Lower leg skin (tissue), 4 donors: ENCODE results near the gene PSENEN. TPM values are rescaled to one million over a fixed set of nuclear protein-coding genes. Genes with fewer than 3 reads are reported as not detected.

Source experiments
- DNase-seq, 2 donors: peaks; one replicate each; pipeline ENCODE4 v3.0.0-alpha.2; 2019; ENCODE audit warnings: low spot score in 2 of 2
- H3K4me3 ChIP-seq: fragments of 200-600 bp; sonication (generic); 2 replicates; pipeline ENCODE4 v1.5.1; 2017; ENCODE audit warnings: mild to moderate bottlenecking, low read depth; ENCODE audit not compliant: poor library complexity, severe bottlenecking
- POLR2A ChIP-seq, 2 donors: fragments of 450-650 bp; IDR thresholded peaks; one replicate each; pipeline ENCODE4 v1.6.1; 2016 to 2017; ENCODE audit warnings: antibody characterized with exemption in 2 of 2, mild to moderate bottlenecking in 1 of 2, moderate library complexity in 1 of 2
- WGBS, 2 donors: methylation state at CpG; one replicate each; pipeline ENCODE4 v1.1.5; 2018; 5-methylcytosine and 5-hydroxymethylcytosine counted together
- intact Hi-C: fragments of 100-400 bp; cut with DNase I; formaldehyde crosslinking; loops from one replicate; pipeline ENCODE4 v1.15.0; 2023; ENCODE audit warnings: low total_unique reads
- total RNA-seq, 4 donors: library from RNA; depleted of rRNA; stranded (reverse); fragments of >200 nt; gene quantifications; one replicate each; pipeline ENCODE4 v1.1.0, GENCODE V29; 2016
- TF ChIP-seq, protein P1 (sequence below), 3 donors: fragments of 450-650 bp; IDR thresholded peaks; one replicate each; pipeline ENCODE4 v1.5.1; 2016; ENCODE audit warnings: antibody characterized with exemption in 3 of 3, mild to moderate bottlenecking in 3 of 3, moderate library complexity in 2 of 3

PSENEN gene
- total RNA-seq, 4 donors from 2014 or later = 13.7 to 47.4 (median 30.8) TPM

DNA sequence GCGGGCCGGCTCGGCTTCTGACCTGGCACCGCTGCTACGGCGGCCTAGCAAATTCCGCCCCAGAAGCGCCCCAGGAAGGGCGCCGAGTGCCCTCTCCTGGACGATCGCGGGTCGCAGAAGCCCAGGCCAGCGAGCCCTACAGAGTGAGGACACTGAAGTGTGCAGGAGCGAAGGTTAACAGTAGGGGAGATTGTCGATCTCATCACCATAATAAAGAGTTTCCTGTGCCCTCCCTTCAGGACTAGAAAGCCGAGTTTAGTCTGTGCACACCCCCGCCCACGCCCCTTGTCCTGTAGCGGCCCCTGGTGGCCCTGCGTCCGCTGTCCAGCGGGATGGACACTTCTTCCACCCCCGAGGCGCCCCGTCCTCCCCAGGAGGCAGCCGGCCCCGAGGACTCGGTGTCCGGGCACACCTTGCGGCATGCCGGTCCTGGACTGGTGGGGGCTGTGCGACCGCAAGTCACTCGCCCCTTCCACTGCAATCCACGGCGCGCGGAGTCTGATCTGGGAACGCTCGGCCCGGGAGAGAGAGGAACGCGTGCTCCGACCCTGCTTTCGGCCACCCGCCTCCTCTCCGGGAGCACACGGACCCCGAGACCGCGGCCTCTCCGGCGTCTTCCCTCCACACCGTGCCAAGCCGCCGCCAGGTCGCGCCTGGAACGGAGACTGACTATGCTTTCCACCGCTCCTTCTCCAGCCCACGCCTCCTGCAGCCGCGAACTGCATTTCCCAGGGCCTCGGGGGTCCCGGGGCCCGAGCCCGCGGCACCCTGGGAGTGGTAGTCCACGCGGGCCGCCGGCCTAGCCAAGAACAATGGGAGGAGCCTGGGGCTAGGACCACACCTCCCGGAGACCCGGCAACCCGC lies 28.4 kb upstream of the PSENEN start:
- TF ChIP-seq, protein P1, sequence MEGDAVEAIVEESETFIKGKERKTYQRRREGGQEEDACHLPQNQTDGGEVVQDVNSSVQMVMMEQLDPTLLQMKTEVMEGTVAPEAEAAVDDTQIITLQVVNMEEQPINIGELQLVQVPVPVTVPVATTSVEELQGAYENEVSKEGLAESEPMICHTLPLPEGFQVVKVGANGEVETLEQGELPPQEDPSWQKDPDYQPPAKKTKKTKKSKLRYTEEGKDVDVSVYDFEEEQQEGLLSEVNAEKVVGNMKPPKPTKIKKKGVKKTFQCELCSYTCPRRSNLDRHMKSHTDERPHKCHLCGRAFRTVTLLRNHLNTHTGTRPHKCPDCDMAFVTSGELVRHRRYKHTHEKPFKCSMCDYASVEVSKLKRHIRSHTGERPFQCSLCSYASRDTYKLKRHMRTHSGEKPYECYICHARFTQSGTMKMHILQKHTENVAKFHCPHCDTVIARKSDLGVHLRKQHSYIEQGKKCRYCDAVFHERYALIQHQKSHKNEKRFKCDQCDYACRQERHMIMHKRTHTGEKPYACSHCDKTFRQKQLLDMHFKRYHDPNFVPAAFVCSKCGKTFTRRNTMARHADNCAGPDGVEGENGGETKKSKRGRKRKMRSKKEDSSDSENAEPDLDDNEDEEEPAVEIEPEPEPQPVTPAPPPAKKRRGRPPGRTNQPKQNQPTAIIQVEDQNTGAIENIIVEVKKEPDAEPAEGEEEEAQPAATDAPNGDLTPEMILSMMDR (IDR thresholded peaks at IDR 0.05) = peak in 1 of 3 donors; percentile 84
- no peak for TF ChIP-seq POLR2A (IDR thresholded peaks at IDR 0.05)

DNA sequence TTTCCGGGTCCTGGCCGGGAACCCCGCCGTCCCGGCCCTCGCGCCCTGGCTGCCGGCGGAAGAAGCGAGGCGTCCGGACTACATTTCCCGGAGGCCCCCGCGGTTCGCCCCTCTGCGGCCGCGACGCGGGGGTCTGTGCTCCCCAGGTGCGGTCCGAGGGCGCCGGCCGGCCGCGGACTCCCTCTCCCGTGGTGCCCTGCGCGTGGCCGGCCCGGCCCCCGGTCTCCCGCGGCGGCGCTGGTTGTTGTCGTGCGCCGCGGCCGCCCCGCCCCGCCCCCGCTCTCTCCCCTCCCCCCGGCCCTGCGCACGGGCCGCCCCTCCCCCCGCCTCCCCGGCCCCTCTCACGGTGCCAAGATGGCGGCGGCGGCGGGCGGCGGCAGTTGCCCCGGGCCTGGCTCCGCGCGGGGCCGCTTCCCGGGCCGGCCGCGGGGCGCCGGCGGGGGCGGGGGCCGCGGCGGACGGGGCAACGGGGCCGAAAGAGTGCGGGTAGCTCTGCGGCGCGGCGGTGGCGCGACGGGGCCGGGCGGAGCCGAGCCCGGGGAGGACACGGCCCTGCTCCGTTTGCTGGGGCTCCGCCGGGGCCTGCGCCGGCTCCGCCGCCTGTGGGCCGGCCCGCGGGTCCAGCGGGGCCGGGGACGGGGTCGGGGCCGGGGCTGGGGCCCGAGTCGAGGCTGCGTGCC lies 27.6 kb upstream of the PSENEN start, which contains the start of gene KMT2B:
TSS of gene KMT2B (plus strand) at position 339 of the 680 bp plus-strand sequence. CDS start at position 355, 16 bp downstream.
- WGBS, 2 donors = 1% methylated on average over 30 to 43 of the region's 109 CpGs
- intact Hi-C loops = no loop called here

More for the DNA sequence above, 28.4 kb upstream of the PSENEN start:
- peak overlapping the region; percentile 63 for H3K4me3 ChIP-seq
- intact Hi-C loops = no loop called here
- DNase-seq = peak; percentile 92 to 99
- WGBS, 2 donors = 0 to 1% methylated on average over 35 to 52 of the region's 77 CpGs

DNA sequence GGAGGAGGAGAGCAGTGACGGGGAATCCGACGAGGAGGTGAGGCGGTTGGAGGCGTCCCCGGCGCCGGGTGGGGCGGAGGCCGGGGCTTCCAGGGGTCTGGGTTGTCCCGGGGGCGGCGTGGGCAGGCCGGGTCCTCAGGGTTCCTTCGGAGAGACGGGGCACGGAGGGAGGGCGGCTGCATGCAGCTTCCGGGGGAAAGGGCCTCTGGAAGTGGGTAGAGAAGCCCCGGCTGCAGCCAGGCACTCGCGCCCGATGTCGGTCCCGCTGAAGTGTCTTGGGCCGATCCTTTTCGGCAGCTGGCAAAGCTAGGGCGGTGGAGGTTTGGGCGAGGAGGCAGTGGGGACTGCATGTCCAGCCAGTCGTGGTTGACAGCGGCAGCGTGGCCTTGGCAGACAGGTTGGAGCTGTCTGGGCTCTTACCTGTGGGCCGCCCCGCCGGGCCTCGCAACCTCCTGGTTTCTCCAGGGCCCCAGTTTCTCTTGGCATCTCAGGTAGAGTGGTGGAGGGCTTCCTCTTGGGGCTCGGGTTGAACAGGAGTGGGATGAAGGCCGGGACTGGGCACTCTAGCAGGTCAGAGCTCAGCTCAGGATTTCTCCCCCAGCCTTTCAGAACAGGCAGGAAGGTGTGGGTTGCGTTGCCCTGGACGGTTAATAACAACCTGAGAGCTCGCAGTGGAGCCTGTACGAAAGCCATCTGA lies 27.0 kb upstream of the PSENEN start:
- intact Hi-C loops = no loop called here

More for the DNA sequence above, 27.6 kb upstream of the PSENEN start, which contains the start of gene KMT2B:
- TF ChIP-seq POLR2A (IDR thresholded peaks at IDR 0.05) = no peak
- TF ChIP-seq, protein P1 (IDR thresholded peaks at IDR 0.05) = no peak
- DNase-seq = no peak
- peak within 1 kb of the TSS; percentile 67 for H3K4me3 ChIP-seq

DNA sequence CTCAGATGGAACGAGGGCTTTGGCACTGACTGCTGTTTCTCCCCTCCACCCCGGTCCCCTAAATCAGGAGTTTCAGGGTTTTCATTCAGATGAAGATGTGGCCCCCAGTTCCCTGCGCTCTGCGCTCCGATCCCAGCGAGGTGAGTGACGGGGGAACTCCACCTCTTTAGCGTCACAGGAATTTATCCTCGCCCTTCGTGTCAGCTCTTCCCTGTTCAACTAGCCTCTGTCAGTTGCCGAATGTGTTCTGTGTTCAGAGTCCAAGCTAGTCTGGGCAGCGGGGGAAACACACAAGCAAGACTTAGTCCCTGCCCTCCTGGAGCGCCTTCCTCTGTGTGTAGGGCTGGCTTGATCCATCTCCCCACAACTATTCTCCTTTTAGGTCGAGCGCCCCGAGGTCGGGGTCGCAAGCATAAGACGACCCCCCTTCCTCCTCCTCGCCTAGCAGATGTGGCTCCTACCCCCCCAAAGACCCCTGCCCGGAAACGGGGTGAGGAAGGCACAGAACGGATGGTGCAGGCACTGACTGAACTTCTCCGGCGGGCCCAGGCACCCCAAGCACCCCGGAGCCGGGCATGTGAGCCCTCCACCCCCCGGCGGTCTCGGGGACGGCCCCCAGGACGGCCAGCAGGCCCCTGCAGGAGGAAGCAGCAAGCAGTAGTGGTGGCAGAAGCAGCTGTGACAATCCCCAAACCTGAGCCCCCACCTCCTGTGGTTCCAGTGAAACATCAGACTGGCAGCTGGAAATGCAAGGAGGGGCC lies 25.9 kb upstream of the PSENEN start:
- TF ChIP-seq POLR2A (IDR thresholded peaks at IDR 0.05) = no peak
- TF ChIP-seq, protein P1 (IDR thresholded peaks at IDR 0.05) = no peak
- no peak overlapping the region for H3K4me3 ChIP-seq
- DNase-seq = no peak
- intact Hi-C loops = no loop called here
- 88% methylated on average over 32 of the region's 32 CpGs for WGBS, 2 donors

More for the DNA sequence above, 27.0 kb upstream of the PSENEN start:
- peak overlapping the region; percentile 67 for H3K4me3 ChIP-seq
- TF ChIP-seq, protein P1 (IDR thresholded peaks at IDR 0.05) = no peak
- no peak for TF ChIP-seq POLR2A (IDR thresholded peaks at IDR 0.05)
- DNase-seq = no peak
- WGBS, 2 donors = 2% methylated on average over 31 to 37 of the region's 42 CpGs

DNA sequence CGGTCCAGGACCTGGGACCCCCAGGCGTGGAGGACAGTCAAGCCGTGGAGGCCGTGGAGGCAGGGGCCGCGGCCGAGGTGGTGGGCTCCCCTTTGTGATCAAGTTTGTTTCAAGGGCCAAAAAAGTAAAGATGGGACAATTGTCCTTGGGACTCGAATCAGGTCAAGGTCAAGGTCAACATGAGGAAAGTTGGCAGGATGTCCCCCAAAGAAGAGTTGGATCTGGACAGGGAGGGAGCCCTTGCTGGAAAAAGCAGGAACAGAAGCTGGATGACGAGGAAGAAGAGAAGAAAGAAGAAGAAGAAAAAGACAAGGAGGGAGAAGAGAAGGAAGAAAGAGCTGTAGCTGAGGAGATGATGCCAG lies 25.3 kb upstream of the PSENEN start:
- TF ChIP-seq, protein P1 (IDR thresholded peaks at IDR 0.05) = no peak
- TF ChIP-seq POLR2A (IDR thresholded peaks at IDR 0.05) = no peak
- WGBS, 2 donors = 88% methylated on average over 9 of the region's 9 CpGs
- H3K4me3 ChIP-seq = no peak overlapping the region
- no peak for DNase-seq
- intact Hi-C loops = no loop called here
